OCI-LY1 (cell line): ENCODE results near the gene ZNF697.

Experiments used
- CTCF ChIP-seq: fragments of 200-600 bp; sonication (generic), shearing (Covaris generic); IDR thresholded peaks from 2 replicates; pipeline ENCODE4 v1.5.1; 2017; ENCODE audit warnings: mild to moderate bottlenecking, antibody characterized with exemption, low read length, moderate library complexity, mixed read lengths
- EZH2 ChIP-seq: fragments of 200-600 bp; sonication (generic), shearing (Covaris generic); IDR thresholded peaks from 2 replicates; pipeline ENCODE4 v1.8.0; 2017; ENCODE audit warnings: borderline replicate concordance, mixed run types, mild to moderate bottlenecking, antibody characterized with exemption, low read length, moderate library complexity, mixed read lengths

GRCh38 chr1:119602169-119602568 is 45.9 kb downstream of the ZNF697 start:
- TF ChIP-seq CTCF = no peak
- TF ChIP-seq EZH2 = no peak
